ENCODE data around the gene DENND4A.
"Not testable (repeated sequence)": the region's sequence is repeated elsewhere in the genome, so short reads cannot be mapped to it uniquely, and the experiment has no call there.

DENND4A gene

DNA sequence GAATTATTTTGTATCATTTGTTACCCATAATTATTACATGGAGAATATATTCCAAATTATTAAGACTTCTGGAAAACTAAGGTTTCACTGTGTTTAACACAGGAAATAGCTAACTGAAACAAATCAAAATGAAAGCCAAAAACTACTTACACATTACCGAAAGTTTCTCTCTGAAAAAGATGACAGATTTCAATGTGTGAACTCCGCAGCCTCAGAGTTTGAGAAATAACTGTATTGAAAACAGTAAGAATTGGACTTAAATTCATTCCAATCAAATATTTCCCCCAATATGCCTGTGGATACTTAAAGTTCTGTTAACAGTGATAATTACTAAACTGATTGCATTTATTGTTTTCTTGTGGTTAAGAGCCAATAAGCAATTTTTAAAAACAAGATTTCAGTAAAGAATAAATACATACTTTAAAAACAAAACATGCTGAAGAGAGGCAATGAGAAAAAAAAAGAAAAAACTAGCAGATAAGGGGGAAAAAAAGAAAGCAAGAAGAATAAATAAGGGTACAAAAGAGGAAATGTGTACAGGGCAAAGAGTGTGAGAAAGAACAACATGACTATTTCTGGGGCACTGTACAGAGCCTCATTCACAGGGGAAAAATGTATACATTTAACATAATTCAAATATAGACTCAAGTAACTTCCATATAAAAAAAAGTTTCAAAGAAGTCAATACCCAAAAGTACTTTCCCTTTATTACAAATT is 30.7 kb downstream of the DENND4A start:
- DNase-seq (ENCODE audit: low read depth in 3 of 3, low spot score in 1 of 3) = no peak

GRCh38 chr15:65759441-65759840 is 32.7 kb downstream of the DENND4A start:
- no peak for DNase-seq (ENCODE audit: low read depth in 3 of 3, low spot score in 1 of 3)

DNA sequence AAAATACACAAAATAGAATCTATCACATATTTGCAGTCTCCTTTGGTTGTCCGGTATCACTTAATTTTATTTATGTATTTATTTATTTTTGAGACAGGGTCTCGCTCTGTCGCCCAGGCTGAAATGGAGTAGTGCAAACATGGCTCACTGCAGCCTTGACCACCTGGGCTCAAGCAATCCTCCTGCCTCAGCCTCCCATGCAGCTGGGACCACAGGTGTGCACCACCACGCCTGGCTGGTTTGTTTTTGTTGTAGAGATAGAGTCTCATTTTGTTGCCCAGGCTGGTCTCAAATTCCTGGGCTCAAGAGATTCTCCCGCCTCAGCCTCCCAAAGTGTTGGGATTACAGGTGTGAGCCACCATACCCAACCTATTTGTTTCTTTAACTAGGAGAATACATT is 33.9 kb downstream of the DENND4A start:
- DNase-seq (ENCODE audit: low read depth in 3 of 3, low spot score in 1 of 3) = no peak

DNA sequence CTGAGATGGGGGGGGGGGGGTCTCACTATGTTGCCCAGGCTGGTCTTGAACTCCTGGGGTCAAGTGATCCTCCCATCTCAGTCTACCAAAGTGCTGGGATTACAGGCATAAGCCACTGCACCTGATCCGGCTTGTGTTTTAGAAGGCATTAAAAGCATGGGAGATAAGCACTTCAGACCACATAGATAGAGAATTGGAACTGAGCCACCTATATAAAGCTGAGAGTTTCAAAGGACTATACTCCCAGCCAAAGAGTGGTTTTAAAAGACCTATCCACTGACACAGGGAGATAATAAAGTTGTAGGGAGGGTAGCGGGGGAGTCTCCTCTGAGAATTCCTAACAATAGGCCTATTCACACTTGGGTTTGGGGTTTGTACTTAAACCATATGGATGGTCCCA is 34.8 kb downstream of the DENND4A start:
- DNase-seq (ENCODE audit: low read depth in 3 of 3, low spot score in 1 of 3) = no peak

GRCh38 chr15:65752151-65752700 is 39.9 kb downstream of the DENND4A start:
- DNase-seq (ENCODE audit: low read depth in 3 of 3, low spot score in 1 of 3) = no peak

- DNase-seq (ENCODE audit: low read depth in 3 of 3, low spot score in 1 of 3) = no peak
Measured at GRCh38 chr15:65751431-65751830, 40.7 kb downstream of the DENND4A start.

DNA sequence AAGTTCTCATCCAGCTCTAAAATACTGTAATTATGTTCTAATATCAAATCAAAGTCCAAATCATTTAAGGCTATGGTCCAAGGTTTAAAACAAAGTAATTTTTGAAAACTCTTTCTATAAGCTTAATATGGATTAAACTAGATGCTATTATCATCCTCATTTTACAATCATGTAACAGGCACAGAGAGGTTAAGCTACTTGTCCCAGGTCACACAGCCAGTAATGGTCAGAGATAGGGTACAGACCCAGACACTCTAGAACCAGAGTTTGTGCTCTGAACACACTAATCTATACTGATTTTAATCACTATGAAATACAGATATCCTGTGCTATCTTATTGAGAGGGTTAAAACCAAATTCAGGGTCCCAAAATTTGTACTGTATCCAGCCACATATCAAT is 44.8 kb downstream of the DENND4A start:
- no peak for DNase-seq (ENCODE audit: low read depth in 3 of 3, low spot score in 1 of 3)

GRCh38 chr15:65743637-65744252 is 48.3 kb downstream of the DENND4A start:
- no peak for DNase-seq (ENCODE audit: low read depth in 3 of 3, low spot score in 1 of 3)

DNA sequence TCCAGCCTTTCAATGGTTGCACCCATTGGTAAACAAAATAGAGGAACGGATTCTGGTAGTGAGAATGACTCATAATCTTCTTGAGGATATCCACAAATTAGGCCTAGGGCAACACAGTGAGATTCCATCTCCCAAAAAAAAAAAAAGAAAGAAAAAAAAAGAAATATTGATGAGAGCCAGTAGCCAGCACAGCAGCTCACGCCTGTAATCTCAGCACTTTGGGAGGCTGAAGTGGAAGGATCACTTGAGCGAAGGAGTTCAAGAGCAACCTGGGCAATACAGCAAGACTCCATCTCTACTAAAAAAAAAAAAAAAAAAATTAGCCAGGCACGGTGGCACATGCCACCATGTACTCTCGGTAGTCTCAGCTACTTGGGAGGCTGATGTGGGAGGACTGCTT is 51.9 kb downstream of the DENND4A start:
- no peak for DNase-seq (ENCODE audit: low read depth in 3 of 3, low spot score in 1 of 3)

DNA sequence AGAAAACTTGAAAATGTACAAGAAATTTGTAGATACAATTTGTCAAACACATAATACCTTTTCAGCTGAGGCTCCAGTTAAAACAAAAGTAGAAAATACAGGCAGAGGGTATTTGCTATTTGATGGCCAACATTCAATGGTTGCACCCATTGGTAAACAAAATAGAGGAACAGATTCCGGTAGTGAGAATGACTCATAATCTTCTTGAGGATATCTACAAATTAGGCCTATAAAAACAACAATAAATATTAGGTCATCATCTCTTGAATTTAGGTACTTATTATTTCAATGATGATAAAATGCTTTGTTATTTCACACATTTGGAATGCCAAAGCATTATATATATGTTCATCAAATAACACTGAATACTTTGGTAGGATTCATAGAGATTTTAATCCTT is 53.4 kb downstream of the DENND4A start:
- DNase-seq (ENCODE audit: low read depth in 3 of 3, low spot score in 1 of 3) = no peak

DNA sequence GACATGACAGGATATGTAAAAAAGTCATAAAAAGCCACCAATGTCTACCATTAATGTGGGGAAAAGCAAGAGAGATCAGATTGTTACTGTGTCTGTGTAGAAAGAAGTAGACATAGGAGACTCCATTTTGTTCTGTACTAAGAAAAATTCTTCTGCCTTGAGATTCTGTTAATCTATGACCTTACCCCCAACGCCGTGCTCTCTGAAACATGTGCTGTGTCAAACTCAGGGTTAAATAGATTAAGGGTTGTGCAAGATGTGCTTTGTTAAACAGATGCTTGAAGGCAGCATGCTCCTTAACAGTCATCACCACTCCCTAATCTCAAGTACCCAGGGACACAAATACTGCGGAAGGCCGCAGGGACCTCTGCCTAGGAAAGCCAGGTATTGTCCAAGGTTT is 58.5 kb downstream of the DENND4A start:
- not testable (repeated sequence) for DNase-seq (ENCODE audit: low read depth in 3 of 3, low spot score in 1 of 3)

- DNase-seq (ENCODE audit: low read depth in 3 of 3, low spot score in 1 of 3) = no peak
Measured at GRCh38 chr15:65732698-65733097, 59.4 kb downstream of the DENND4A start.

DNA sequence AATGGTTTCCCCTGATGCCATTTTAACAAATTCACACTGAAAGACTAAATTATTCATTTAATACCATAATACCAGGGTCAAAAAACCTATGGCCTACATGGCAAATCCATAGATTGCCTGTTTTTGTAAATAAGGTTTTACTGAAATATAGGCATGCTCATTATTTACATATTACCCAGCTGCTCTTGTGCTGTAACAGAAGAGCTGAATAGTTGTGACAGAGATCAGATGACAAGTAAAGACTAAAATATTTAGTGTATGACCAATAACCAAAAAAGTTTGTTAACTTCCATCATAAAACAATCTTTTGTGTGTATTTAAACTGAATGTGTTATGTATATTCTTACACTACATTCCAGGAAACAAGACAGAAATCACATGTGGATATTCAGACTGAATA is 60.2 kb downstream of the DENND4A start:
- DNase-seq (ENCODE audit: low read depth in 3 of 3, low spot score in 1 of 3) = no peak

- no peak for DNase-seq (ENCODE audit: low read depth in 3 of 3, low spot score in 1 of 3)
Measured at GRCh38 chr15:65730549-65731172, 61.4 kb downstream of the DENND4A start.

- DNase-seq (ENCODE audit: low read depth in 3 of 3, low spot score in 1 of 3) = no peak
Measured at GRCh38 chr15:65724464-65725215, 67.5 kb downstream of the DENND4A start.

GRCh38 chr15:65723876-65724275 is 68.2 kb downstream of the DENND4A start:
- no peak for DNase-seq (ENCODE audit: low read depth in 3 of 3, low spot score in 1 of 3)

GRCh38 chr15:65722191-65722590 is 69.9 kb downstream of the DENND4A start:
- DNase-seq (ENCODE audit: low read depth in 3 of 3, low spot score in 1 of 3) = no peak

DNA sequence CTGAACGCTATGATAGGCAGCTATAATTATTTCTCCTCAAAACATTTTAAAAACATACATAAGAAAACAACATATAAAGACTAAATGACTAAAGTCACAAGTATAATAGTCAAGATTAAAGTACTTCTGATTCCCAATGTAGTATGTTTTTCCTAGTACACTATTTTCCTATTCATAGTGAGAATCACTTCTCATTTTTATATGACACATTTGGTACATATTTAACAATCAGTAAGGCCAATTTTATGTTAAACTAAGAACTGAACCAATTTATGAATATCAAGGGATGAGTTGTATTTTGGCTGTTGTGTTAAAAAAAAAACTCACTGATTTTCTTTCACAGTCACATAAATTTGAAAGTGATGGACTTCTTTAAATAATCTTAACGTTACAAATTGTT is 79.7 kb downstream of the DENND4A start:
- DNase-seq (ENCODE audit: low read depth in 3 of 3, low spot score in 1 of 3) = no peak

- no peak for DNase-seq (ENCODE audit: low read depth in 3 of 3, low spot score in 1 of 3)
Measured at GRCh38 chr15:65695081-65695480, 97.0 kb downstream of the DENND4A start.

GRCh38 chr15:65690778-65691177 is 101.3 kb downstream of the DENND4A start:
- DNase-seq (ENCODE audit: low read depth in 3 of 3, low spot score in 1 of 3) = no peak

DNA sequence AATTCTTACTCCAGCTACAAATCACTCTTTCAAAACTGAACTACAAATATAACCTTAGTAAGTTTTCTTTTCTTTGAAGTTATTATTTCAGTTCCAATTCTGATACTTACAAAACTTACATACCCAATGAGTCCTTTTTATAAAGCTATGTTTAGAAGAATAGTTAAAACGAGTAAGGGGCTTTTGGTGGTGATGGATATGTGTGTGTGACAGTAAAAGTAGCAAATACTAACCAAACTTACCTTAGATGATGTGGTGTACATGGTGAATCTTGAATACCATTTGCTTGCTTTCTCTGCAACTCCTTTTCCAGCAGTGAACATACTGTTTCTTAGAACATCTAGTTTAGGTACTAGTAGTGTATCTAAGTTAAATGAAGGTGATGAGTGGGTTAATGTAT is 101.9 kb downstream of the DENND4A start:
- DNase-seq (ENCODE audit: low read depth in 3 of 3, low spot score in 1 of 3) = no peak

DNA sequence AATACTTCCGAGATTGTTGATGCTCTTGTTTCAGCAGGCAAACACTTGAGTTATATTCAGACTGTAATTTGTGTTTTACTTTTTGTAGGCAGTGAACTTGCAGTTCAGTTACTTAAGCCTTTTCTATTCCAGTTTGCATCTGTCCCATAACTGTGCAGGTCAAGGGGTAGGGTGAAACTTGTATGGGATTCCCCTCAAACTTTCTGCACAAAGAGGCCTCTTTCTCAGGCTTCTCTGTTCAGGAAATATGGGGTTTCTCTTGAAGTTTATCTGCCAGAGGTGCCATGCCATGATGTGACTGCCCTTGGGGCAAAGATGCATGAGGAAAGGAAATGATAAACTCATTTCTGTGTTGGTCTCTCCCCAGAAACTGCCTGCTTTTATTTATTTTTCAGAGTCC is 103.6 kb downstream of the DENND4A start:
- no peak for DNase-seq (ENCODE audit: low read depth in 3 of 3, low spot score in 1 of 3)
